GM21447 (cell line): ENCODE measurements around the gene ZBTB7A.

Experiments used
- ATAC-seq: cut with Tn5 transposase; IDR thresholded peaks from one replicate; pipeline ENCODE4 v1.9.1; 2021; ENCODE audit not compliant: unreplicated experiment

ZBTB7A gene

DNA sequence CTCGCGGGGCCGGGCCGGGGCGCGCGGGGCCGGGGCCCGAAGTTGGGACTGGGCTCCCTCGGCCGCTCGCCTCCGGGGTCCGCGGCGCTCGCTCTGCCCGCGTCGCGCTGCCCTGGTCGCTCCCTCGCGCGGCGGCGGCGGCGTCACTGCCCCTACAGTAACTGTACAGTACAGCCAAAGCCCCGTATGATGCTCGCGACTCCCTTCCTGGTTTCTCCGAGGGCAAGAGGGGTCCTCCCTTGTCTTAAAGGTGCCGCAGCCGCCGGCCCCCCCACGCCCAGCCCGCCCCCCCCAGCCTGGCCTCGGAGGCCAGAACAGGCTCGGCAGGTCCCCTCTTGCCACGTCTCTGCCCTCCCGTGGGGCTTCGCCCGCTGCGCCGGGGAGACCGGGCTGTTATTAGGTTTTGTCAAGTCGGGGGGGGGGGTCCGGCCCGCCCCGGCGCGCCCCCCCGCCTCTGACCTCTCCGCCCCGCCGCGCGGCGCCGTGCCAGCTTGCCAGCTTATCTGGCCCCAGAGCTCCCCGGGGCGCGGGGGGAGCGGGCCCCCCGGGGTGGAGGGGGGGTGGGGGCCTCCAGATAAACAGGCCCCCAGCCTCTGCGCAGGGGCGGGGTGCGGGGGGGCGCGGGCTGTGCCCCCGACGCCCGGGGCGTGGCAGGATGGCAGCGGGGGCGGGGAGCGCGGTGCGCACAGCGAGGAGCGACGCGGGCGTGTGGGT, at the start of gene ZBTB7A:
ZBTB7A (minus strand) TSS at position 218 of the 714 bp plus-strand sequence. CDS start 11,667 bp downstream, outside the sequence.
- no peak for ATAC-seq

DNA sequence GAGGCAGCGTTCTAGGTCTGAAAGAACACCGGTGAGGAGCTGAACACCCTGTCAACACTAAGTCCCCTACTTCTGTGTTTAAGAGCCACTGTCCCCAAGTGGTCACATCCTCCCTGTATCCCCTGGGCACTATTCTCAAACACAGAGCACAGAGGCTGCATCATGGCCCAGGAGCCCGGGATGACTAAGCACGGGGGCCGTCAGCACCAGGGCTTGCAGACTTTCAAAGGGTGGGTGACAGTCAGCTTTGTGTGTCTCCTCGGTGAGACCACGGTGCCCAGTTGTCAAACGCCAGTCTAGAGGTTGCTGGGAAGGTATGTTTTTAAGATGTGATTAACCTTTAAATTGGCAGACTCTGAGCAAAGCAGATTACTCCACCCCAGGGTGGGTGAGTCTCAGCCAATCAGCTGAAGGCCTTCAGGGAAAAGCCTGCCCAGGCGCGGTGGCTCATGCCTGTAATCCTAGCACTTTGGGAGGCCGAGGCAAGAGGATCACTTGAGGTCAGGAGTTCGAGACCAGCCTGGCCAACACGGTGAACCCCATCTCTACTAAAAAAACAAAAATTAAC, 49.2 kb upstream of the ZBTB7A start:
- ATAC-seq: no peak

GRCh38 chr19:4115050-4115817, 48.5 kb upstream of the ZBTB7A start:
- peak; percentile 78 for ATAC-seq

DNA sequence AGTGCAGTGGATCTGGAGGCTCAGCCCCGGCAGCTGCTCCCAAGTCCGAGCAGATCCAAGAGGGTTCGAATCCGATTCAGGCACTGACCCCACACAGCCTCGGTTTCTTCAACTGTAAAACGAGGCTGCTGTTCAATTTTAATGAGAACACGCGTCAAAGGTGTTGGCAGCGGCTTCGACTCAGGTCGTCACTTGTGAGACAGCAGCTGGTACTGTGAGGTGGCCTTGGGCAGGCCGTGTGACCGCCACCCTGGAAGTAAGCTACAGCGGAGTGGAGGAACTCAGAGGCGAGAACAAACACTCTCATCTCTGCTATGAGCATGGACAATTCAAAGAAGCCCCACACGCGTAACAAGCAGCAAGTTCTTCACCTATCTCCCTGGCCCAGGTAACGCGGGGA, 47.5 kb upstream of the ZBTB7A start:
- no peak for ATAC-seq

- no peak for ATAC-seq
Measured at GRCh38 chr19:4113398-4114088, 46.8 kb upstream of the ZBTB7A start.

GRCh38 chr19:4112367-4112766, 45.7 kb upstream of the ZBTB7A start:
- no peak for ATAC-seq

DNA sequence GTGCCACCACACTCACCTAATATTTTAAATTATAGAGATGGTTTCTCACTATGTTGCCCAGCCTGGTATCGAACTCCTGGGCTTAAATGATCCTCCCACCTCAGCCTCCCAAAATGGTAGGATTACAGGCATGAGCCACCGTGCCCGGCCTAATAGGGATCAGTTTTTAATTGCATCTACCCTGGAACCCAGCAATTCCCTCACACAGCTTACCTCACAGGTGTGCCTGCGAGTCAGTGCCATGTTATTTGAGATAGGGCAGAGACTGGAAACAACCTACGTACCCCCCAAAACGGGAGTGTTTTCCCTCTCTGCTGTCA, 42.9 kb upstream of the ZBTB7A start:
- ATAC-seq: no peak

DNA sequence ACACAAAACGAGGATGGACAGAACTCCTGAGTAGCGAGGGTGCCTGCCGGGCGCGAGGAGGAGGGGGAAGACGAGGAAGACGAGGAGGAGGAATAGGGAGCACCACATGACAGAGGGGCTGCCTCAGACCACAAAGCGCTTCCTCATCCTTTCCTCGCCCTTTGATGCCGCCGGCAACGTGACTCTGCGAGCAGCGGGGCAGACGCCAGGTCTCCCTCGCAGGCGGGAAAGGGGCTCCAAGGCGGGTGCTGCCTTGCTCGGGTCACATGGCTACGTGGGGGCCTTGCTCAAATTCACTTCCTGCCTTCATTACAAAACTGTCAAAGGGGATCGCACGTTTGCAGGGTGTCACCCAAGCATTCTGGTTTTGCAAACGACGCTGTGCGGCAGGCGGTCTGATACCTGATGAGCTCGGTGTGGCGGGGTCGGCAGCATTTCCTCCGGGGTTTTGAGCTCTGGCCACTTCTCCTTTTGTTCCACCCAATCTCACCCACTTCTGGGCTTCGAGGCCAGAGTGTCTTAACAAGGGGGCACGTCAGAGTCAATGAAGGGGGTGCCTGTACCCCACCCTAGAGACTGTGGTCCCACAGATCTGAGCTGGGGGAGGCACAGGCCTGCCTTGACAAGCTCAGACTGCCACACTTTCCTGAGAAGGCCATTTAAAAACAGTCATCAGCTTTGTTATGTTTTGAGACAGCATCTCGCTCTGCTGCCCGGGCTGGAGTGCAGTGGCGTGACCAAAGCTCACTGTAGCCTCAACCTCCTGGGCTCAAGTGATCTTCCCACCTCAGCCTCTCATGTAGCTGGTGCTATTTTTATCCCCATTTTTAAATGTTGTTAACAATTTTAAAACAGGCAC, 42.3 kb upstream of the ZBTB7A start:
- ATAC-seq: peak; percentile 63

- ATAC-seq: no peak
Measured at GRCh38 chr19:4103080-4103433, 36.4 kb upstream of the ZBTB7A start.

- ATAC-seq: no peak
Measured at GRCh38 chr19:4102339-4103079, 35.8 kb upstream of the ZBTB7A start.

- ATAC-seq: no peak
Measured at GRCh38 chr19:4101496-4101770, 34.7 kb upstream of the ZBTB7A start.

DNA sequence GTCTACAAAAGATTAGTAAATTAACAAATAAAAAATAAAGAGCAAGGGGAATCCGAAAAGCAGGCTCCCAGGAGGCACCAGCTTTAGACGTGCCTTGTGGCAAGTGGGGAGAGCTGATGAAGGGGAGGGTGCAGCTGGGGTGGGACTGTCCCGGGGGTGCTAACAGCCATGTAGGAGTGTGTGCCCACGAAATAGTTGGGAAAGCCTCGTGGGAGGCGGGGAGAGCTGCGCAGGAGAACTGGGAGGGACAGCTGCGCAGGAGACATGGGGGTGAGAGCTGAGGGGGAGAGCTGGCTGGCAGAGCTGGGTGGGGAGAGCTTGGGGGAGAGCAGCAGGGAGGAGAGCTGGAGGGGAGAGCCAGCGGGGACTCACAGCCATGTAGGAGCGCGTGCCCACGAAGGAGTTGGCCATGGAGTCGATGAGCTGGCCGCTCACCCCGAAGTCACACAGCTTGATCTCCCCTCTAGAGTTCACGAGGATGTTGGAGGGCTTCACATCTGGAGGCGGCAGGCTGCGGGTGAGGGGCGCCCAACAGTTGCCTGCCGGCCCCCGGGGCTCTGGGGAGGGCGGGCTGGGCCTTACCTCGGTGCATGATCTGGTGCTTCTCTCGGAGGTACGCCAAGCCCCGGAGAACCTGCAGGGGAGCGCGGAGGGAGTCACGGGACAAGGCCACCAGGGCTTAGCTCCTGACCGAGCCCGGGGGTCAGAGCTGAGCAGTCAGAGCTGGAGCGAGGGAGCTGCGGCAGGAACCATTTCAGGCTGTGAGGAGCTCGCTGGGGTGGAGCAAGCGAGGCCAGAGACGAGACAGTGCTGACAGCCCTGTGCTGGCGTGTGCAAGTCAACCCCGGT, 34.2 kb upstream of the ZBTB7A start:
- no peak for ATAC-seq

GRCh38 chr19:4099041-4099764, 32.5 kb upstream of the ZBTB7A start:
- ATAC-seq: no peak

- ATAC-seq: no peak
Measured at GRCh38 chr19:4098493-4098892, 31.8 kb upstream of the ZBTB7A start.

DNA sequence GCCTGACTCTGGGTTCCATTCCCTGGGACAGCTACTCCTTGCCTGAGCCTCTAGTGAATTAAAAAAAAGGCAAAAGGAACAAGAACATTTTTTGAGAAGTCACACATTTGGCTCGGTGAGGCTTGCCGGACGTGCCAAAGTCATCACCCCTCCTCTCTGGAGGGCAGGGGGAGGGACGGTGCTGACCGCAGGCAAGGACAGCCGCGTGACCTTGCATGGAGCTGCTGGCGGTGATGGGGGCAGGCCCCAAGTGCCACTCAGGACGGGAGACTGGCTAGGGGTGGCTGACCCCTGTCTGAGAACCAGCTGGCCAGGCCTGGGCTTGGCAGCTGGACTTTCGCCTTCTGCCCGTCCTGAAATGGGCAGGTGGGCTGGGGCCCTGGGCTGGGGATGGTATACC, 30.8 kb upstream of the ZBTB7A start:
- no peak for ATAC-seq

DNA sequence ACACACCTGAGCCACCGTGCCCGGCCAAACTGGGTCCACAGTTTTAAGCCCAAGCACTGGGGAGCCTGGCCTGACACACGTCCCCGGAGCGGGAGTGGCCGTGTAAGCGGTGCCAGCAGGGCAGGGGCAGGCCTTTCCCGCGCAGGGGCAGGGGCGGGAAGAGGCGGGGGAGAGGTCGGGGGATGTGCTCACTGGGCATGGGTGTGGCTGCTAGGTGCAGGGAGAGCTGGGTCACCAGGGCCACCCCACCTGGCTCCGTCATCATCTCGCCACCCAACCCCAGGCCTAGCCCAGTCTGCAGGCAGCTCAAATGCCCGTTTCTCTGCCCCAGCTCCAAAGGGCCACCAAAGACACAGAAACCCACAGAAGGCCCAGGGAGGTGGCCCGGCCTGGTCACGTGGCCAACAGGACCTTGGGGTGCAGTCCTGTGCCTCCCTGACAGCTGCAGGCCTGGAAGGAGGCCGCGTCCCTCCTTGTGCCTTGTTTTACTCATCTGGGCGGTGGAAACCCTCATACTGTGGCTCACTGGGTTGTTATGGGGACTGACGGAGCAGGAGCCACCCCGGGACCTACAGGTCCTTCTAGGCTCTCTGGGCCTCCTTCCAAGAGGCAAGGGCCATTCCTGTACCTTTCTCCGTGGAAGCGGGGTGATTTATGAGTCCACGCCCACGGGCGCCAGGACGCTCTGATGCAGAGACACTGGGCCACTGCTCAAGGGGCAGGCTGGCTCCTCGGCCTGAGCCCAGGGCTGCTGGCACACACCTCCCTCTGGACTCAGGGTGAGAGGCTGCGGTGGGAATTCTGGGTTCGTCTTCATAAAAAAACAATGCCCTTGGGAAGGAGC, 29.6 kb upstream of the ZBTB7A start:
- ATAC-seq: no peak

DNA sequence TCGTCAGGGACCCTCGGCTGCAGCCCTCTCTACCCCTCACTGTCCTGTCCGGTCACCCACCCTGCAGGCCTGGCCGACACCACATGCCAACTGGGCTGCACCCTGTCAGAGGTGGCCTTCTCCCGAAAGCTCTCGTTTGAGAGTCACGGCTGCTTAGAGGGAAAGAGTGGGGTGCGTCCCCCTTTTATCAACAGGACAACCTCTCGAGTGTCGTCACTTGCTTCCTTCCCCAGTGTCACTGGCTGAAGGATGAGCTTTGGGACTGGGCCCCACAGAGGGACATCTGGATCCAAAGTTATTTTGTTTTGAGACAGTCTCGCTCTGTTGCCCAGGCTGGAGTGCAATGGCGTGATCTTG, 28.8 kb upstream of the ZBTB7A start:
- ATAC-seq: no peak
